NCI-H345 treated with DMSO at 0.1 percent for 48 hours (cell line): ENCODE data around the gene TPPP.
"Not testable (repeated sequence)": the region's sequence is repeated elsewhere in the genome, so short reads cannot be mapped to it uniquely, and the experiment has no call there.

Experiments
- DNase-seq: peaks from one replicate; lab custom pipeline; 2025; ENCODE audit not compliant: unreplicated experiment; lab: John Stamatoyannopoulos, UW

TPPP gene

GRCh38 chr5:693271-694041, at the start of gene TPPP:
Gene TPPP, minus strand, starts transcription at chr5:693352. Its CDS starts 15,292 bp downstream, at chr5:678060.
- peak; percentile 21 for DNase-seq

DNA sequence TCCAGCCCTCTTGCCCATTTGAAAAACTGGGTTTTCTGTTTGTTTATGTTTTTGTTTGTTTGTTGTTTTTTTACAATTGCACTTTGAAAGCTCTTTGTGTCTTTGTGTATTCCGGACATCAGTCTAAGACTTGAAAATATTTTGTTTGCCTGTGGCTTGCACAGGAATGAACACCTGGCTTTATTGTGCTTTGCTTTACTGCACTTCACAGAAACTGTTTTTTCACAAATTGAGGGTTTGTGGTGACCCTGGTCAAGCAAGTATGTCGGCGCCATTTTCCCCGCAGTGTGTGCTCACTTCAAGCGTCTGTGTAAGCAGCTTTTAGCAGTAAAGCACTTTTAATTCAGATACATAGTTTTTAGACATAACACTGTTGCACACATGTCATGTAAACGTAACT, 49.1 kb upstream of the TPPP start:
- DNase-seq = not testable (repeated sequence)

DNA sequence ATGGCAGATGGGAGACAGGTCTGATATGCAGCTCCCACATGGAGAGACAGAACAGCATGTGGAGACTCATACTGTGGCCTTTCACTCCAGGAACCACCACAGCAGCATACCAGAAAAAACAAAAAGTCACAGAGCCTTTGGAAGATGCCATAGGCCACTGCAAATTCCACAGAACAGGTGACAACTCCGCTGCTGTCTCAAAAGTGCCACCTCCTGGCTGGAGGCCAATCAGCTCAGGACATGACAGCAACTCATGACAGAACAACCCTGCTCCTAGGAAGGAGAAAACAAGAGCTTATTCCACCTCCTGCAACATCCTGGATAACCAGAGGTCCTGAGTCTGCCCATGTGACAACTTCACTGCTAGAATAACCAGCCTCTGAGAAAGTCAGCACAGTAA, 41.0 kb upstream of the TPPP start:
- not testable (repeated sequence) for DNase-seq

GRCh38 chr5:732754-733454, 39.8 kb upstream of the TPPP start:
- DNase-seq = not testable (repeated sequence)

DNA sequence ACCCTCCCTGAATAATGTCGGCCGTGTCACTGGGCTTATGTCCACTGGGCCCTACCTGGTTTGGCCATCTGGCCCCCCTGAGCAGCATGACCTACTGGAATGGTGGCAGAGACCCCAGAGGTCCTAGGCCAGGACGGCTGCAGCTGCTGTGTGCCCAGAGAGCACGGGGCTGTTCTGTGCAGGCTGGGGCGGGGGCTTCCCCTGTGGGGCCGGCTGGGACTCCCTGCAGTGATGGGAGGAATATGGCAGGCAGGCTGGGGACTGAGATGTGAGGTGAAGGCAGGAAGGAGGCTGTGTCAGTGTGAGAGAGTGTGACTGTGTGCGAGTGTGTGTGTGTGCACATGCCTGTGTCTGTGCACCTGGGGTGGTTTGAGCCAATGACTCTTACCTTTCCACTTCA, 36.1 kb upstream of the TPPP start:
- DNase-seq = not testable (repeated sequence)

- not testable (repeated sequence) for DNase-seq
Measured at GRCh38 chr5:727087-727486, 33.9 kb upstream of the TPPP start.

DNA sequence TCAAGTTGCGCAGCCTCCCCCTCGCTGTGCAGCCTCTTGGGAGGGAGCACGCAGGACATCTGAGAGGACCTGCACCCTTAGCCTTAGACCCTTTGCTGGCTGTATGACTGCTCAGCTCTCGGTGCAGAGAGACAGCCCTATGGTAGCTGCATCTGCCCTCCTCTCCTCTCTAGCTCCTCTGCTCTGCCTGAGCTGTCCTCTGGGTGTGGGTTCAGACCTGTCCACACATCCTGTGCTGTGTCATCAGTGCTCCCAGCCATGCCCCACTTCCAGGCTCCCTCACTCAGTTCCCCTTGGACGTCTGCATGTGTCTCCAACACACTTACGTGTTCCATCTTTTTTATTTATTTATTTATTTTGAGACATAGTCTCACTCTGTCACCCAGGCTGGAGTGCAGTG, 30.7 kb upstream of the TPPP start:
- DNase-seq = not testable (repeated sequence)

DNA sequence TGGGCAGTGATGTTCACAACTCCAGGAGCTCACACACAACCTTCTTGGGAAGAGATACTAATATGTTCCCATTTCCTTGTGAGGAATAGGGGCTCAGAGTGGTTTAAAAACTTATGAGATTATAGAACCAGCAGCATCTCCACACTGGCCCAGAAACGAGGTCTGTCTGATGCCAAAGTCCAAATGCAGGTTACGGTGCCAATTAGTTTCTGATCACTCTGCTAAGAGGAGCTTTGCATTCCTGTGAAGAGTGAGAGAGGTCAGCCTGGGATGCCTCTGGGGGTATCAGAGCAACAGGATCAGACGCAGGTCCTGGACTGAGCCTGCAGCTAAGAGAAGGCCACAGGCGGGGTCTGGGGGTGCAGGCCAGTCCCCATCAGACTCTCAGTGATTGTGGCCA, 30.2 kb upstream of the TPPP start:
- not testable (repeated sequence) for DNase-seq

GRCh38 chr5:719379-719778, 26.2 kb upstream of the TPPP start:
- not testable (repeated sequence) for DNase-seq

- DNase-seq = no peak
Measured at GRCh38 chr5:717143-717542, 24.0 kb upstream of the TPPP start.

DNA sequence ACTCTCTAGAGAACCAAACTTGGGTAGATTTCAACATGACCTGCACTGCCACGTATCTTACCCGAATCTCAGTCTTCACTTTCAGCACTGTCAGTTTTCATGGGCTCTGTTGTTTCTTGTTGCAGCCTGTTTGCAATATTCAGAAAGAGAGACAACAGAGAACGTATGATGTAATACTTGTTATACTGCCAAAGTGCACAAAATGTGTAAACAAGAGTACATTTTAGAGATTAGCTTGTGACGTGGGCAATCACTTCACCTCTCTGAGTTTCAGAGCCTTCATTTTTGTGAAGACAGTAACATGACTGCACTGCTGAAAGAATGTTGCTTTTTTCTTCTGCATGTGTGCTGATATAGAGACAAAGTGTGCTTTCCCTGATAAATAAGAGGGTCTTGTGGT, 23.6 kb upstream of the TPPP start:
- DNase-seq = not testable (repeated sequence)

DNA sequence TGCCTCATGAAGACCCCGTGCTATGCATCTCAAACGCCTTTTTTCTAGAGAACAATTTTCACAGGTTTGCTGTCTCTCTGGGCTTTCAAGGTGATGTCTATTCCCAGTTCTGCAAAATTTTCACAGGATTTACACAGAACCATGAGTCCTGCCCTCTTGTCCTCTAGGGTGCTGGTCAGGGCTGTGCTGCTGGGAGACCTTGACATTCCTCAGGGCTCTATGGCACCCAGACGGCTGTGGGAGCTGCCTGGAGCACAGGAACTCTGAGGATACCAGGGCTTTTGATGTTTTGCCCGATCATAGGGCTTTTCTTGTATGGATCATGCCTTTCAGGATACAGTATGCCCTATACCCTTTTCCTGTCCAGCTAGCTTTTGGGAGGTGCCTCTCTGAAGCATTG, 22.5 kb upstream of the TPPP start:
- DNase-seq = not testable (repeated sequence)

DNA sequence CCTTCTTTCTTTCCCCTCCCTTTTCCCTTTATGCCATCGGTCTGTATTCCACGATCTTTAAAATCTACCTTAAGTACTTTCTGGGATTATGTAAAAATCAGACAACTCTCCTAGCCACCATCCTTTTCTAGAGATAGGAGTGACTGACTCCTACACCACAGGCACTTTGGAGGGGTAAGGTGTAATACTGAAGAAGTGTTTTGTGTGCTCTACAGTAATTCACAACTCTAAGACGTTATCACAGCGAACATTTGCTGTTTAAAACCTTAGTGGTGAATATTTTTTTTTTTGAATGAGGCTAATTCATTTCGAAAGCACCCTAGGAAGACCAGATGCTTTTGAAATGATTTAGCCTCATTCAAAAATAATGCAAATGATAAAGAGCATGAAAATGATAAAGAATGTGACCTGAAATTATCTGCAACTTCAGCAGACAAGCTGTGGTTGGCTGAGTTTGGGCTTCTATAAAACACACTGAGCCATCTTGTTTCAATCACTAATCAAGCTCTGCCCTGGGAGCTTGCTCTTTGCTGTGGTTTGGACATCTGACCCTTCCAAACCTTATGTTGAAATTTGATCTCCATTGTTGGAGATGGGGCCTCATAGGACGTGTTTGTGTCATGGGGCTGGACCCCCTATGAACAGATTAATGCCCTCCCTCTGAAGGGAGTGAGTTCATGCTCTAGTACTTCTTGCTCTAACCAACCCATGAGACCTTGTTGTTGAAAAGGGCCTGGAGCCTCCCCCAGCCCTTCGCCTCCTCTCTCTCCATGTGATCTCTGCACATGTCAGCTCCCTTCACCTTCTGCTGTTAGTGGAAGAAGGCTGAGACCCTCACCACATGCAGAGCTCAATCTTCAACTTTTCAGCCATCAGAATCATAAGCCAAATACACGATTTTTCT, 21.3 kb upstream of the TPPP start:
- DNase-seq = not testable (repeated sequence)

GRCh38 chr5:713686-714085, 20.5 kb upstream of the TPPP start:
- not testable (repeated sequence) for DNase-seq

DNA sequence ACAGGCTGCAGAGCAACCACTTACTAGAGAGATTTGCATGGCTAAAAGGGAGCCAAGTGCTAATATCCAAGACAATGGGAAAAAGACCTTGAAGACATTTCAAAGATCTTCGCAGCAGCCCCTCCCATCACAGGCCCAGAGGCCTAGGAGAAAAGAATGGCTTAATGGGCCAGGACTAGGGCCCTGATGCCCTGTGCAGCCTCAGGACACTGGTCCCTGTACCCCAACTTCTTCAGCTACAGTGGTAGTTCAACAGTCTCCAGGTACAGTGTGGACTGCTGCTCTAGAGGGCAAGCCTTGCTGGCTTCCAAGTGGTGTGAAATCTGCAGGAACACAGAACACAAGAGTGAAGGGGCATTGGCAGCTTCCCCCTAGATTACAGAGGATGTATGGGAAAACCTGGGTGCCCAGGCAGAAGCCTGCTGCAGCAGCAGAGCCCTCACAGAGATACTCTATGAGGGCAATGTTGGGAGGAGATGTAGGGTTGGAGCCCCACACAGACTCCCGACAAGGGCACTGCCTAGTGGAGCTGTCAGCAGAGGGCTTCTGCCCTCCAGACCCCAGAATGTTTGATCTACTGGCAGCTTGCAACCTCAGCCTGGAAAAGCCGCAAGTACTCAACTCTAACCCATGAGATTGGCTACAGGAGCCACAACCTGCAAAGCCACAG, 15.8 kb upstream of the TPPP start:
- DNase-seq = not testable (repeated sequence)

GRCh38 chr5:708374-708773, 15.2 kb upstream of the TPPP start:
- DNase-seq = not testable (repeated sequence)

DNA sequence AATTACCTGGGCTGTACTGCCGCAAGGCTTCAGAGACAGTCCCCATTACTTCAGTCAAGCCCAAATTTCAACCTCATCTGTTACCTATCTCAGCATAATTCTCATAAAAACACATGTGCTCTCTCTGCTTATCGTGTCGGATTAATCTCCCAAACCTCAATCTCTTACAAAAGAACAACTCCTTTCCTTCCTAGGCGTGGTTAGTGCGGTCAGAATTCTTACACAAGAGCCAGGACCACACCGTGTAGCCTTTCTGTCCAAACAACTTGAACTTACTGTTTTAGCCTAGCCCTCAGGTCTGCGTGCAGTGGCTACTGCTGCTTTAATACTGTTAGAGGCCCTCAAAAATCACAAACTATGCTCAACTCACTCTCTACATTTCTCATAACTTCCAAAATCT, 13.0 kb upstream of the TPPP start:
- not testable (repeated sequence) for DNase-seq

DNA sequence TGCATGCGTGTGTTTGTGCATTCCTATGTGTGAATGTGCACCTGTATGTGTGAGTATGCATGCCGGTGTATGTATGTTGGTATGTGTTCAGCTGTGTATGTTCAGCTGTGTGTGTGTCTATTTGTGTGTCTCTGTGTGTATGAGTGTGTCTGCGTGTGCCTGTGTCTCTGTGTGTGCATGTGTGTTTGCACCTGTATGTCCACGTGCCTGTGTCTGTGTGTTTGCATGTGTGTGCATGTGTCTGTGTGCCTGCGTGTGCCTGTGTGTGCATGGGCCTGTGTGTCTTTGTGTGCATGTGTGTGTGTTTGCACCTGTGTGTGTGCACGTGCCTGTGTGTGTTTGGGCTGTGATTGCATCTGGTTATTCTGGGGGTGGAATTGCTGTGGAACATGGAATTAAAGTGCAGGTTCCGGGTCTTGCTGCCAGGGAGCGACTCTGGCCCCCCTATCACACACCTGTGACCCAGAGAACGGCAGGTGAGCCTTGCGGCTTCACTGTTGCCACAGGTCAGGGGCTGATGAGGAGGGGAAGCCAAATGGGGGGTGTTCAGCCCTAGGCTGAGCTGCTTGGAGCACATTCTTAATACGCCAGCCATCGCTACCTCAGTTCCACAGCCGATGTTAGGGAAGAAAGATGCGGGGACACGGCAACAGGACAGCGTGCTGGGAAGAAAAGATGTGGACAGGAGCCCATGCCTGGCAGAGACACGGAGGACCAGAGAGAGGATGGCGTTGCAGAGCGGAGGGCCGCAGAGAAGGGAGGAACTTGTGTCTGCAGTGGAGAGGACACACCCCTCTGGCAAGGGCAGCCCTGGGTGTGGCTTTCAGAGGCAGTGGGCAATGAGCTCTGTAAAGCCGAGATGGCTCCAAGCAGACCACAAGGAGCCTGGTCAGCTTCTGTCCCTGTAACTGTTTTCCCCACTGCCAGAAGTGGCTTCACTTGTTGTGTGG, 3.9 kb upstream of the TPPP start:
- DNase-seq = not testable (repeated sequence)

- DNase-seq = not testable (repeated sequence)
Measured at GRCh38 chr5:696191-696590, 3.0 kb upstream of the TPPP start.

DNA sequence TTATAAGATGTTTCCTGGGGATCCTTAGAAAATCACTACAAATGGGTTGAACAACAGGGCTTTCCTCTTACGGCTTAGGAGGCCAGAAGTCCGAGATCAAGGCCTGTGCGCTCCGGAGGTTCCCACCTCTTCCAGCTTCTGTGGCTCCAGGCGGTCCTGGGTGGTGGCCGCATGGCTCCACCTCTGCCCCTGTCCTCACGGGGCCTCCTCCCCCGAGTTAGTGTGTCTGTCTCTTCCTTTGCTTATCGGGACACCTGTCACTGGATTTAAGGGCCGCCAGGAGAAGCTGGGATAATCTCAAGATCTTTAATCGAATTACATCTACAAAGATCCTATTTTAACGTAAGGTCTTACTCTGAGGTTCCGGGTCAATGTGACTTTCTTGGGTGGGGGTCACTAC, 2.3 kb upstream of the TPPP start:
- not testable (repeated sequence) for DNase-seq
